Effector memory CD4-positive, alpha-beta T cell (primary cell): ENCODE measurements around the gene KIF3C.
"Not testable (repeated sequence)": the region's sequence is repeated elsewhere in the genome, so short reads cannot be mapped to it uniquely, and the experiment has no call there.

Source experiments
- DNase-seq, 3 donors: peaks; one replicate each; pipeline ENCODE4 v3.0.0-alpha.2; 2020
- H3K27ac ChIP-seq: 2 replicates; pipeline ENCODE4 v1.7.0; 2013; ENCODE audit warnings: mild to moderate bottlenecking, low read length, moderate library complexity; ENCODE audit not compliant: insufficient read depth, poor library complexity, severe bottlenecking
- H3K27me3 ChIP-seq: replicated peaks from 2 replicates; pipeline ENCODE4 v1.7.0; 2013; ENCODE audit warnings: mild to moderate bottlenecking, low read length; ENCODE audit not compliant: insufficient read depth, control insufficient read depth, poor library complexity, severe bottlenecking
- H3K36me3 ChIP-seq: 2 replicates; pipeline ENCODE4 v1.7.0; 2013; ENCODE audit warnings: mild to moderate bottlenecking, low read length, moderate library complexity; ENCODE audit not compliant: control insufficient read depth, insufficient read depth
- H3K4me1 ChIP-seq: 2 replicates; pipeline ENCODE4 v1.7.0; 2013; ENCODE audit warnings: low read length, mild to moderate bottlenecking; ENCODE audit not compliant: control insufficient read depth, insufficient read depth, poor library complexity, severe bottlenecking
- H3K4me3 ChIP-seq: 2 replicates; pipeline ENCODE4 v1.7.0; 2013; ENCODE audit warnings: low read length, low read depth, mild to moderate bottlenecking; ENCODE audit not compliant: insufficient read depth, poor library complexity, severe bottlenecking
- H3K9me3 ChIP-seq: 2 replicates; pipeline ENCODE4 v1.7.0; 2013; ENCODE audit warnings: mild to moderate bottlenecking, low read length, moderate library complexity; ENCODE audit not compliant: control insufficient read depth
- total RNA-seq, 3 donors: gene quantifications; one replicate each; lab custom pipeline; 2026; lab: John Stamatoyannopoulos, UW

KIF3C gene
- 6.2 to 6.4 (median 6.4) reads per million in 3 donors for total RNA-seq

GRCh38 chr2:25982273-25982967 is at the start of gene KIF3C:
Gene KIF3C (minus strand): TSS chr2:25982497. CDS start chr2:25981917, 580 bp downstream.
- Histone ChIP-seq H3K9me3 (no peaks in the 10 kb centered on the region), H3K27me3 (no peaks in the 10 kb centered on the region), H3K4me1 (peaks cover 8% of the 10 kb centered on the region), H3K36me3 (no peaks in the 10 kb centered on the region), H3K4me3 (peak within 1 kb of the TSS; percentile 69), H3K27ac (peak within 1 kb of the TSS; percentile 42)
- peak; percentile 48 to 64 (median 58) for DNase-seq

- not testable (repeated sequence) for DNase-seq
Measured at GRCh38 chr2:26028083-26028482, 45.8 kb upstream of the KIF3C start.

GRCh38 chr2:26025509-26025908 is 43.2 kb upstream of the KIF3C start:
- no peak overlapping the region for H3K27ac ChIP-seq
- H3K4me3 ChIP-seq: no peak overlapping the region
- no peaks in the 10 kb centered on the region for H3K27me3 ChIP-seq
- no peak for DNase-seq
- H3K36me3 ChIP-seq: no peaks in the 10 kb centered on the region
- no peaks in the 10 kb centered on the region for H3K4me1 ChIP-seq
- H3K9me3 ChIP-seq: no peaks in the 10 kb centered on the region

More at GRCh38 chr2:26028083-26028482, 45.8 kb upstream of the KIF3C start:
- H3K27ac ChIP-seq, H3K4me1 ChIP-seq, H3K4me3 ChIP-seq, H3K27me3 ChIP-seq, H3K9me3 ChIP-seq, H3K36me3 ChIP-seq: not testable (repeated sequence)

- no peak for DNase-seq
- Histone ChIP-seq H3K9me3 (no peaks in the 10 kb centered on the region), H3K27ac (no peak overlapping the region), H3K36me3 (no peaks in the 10 kb centered on the region), H3K27me3 (no peaks in the 10 kb centered on the region), H3K4me3 (no peak overlapping the region), H3K4me1 (no peaks in the 10 kb centered on the region)
Measured at GRCh38 chr2:26024260-26024659, 42.0 kb upstream of the KIF3C start.

GRCh38 chr2:26020231-26020640 is 37.9 kb upstream of the KIF3C start:
- no peak overlapping the region for H3K4me3 ChIP-seq
- DNase-seq: no peak
- no peaks in the 10 kb centered on the region for H3K9me3 ChIP-seq
- H3K4me1 ChIP-seq: no peaks in the 10 kb centered on the region
- H3K27ac ChIP-seq: no peak overlapping the region
- no peaks in the 10 kb centered on the region for H3K27me3 ChIP-seq
- no peaks in the 10 kb centered on the region for H3K36me3 ChIP-seq

GRCh38 chr2:26018184-26019055 is 36.1 kb upstream of the KIF3C start:
- DNase-seq: no peak
- H3K36me3 ChIP-seq: no peaks in the 10 kb centered on the region
- H3K4me1 ChIP-seq: no peaks in the 10 kb centered on the region
- H3K4me3 ChIP-seq: no peak overlapping the region
- no peaks in the 10 kb centered on the region for H3K9me3 ChIP-seq
- H3K27ac ChIP-seq: no peak overlapping the region
- H3K27me3 ChIP-seq: no peaks in the 10 kb centered on the region

GRCh38 chr2:26017464-26018183 is 35.3 kb upstream of the KIF3C start:
- Histone ChIP-seq H3K27me3 (no peaks in the 10 kb centered on the region), H3K9me3 (no peaks in the 10 kb centered on the region), H3K4me1 (no peaks in the 10 kb centered on the region), H3K27ac (no peak overlapping the region), H3K36me3 (no peaks in the 10 kb centered on the region), H3K4me3 (no peak overlapping the region)
- no peak for DNase-seq

GRCh38 chr2:26016706-26017045 is 34.4 kb upstream of the KIF3C start:
- not testable (repeated sequence) for H3K27ac ChIP-seq

GRCh38 chr2:26016012-26016705 is 33.9 kb upstream of the KIF3C start:
- Histone ChIP-seq H3K4me1 (no peaks in the 10 kb centered on the region), H3K4me3 (no peak overlapping the region), H3K9me3 (no peaks in the 10 kb centered on the region), H3K27ac (no peak overlapping the region), H3K36me3 (no peaks in the 10 kb centered on the region), H3K27me3 (no peaks in the 10 kb centered on the region)
- no peak for DNase-seq

More at GRCh38 chr2:26016706-26017045, 34.4 kb upstream of the KIF3C start:
- not testable (repeated sequence) for H3K9me3 ChIP-seq, H3K4me3 ChIP-seq, H3K36me3 ChIP-seq, H3K4me1 ChIP-seq, DNase-seq, H3K27me3 ChIP-seq
